Fibroblast of peridontal ligament (primary cell): ENCODE measurements around the gene SRGAP2.
"Not testable (repeated sequence)": the region's sequence is repeated elsewhere in the genome, so short reads cannot be mapped to it uniquely, and the experiment has no call there.

ENCODE experiments used
- DNase-seq: peaks from one replicate; pipeline ENCODE4 v3.0.0-alpha.2; 2010; ENCODE audit errors: extremely low read depth

Gene SRGAP2

DNA sequence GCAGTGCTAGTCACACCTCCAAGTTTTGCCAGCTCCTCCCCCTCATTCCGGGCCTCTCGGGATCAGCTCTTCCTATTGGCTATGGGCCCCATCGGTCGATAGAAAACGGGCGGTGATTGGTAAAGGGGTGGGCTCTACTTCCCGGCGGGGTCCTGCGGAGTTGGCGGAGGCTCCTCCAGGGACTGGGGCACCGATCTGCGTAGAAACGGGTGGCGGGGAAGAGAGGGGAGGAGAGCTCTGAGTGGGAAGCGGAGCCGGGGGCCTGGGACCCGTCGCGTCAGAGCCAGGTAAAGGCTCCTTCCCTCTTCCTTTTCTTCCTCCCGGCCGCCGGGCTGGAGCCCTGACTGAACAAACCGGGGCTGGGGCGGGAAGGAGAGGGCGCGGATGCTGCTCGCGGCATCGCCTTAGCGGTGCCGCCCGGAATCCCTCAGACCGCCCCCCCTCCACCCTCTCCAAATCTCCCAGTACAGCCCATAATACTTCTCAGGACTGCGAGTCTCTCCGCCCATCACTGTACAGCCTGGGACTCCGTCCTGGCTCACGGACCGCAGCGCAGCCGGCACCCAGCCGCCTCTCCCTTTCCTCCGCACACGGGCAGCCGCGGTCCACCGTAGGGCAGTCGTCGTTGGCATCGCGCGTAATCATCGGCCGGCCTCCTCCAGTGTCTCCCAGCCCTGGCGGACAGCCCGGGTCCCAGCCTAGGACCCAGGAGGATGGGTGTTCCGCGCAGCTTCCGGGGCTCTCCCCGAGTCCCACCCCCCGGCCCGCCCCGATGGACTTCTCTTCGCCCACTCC lies at the start of gene SRGAP2:
Gene SRGAP2, plus strand, starts transcription at position 178 of the 795 bp plus-strand sequence. CDS start 2,430 bp downstream, outside the sequence.
- DNase-seq = peak; percentile 60

DNA sequence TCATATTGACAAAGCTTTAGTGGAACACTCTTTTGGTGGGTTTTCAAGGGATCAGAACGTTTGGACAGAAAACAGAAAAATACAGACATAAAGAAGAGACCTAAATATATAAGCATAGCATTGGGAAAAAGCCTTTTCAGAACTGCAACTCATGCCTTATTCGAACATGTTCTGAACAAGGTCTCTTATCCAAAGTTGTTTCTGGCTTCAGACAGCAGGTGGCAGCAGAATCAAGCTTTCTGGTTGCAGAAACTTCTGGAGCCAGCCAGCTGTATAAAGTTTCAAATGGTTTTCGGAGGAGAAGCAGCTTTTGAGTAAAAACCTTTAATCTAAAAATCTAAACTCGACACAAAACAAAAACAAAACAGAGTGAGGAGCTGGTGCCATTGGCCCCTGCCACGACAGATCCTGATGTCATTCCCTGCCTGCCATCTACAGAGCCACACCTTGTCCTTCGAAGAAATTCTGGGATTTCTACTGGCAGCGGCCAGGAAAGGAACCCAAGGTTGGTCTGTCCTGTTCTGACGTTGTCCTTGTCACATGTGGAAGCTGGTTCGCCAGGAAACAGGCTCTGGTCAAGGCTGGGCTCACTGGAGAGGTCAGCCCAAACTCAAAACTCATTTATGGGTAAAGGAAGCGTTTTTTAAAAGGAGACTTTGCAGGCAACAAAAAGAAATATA lies 35.9 kb upstream of the SRGAP2 start:
- DNase-seq = not testable (repeated sequence)

GRCh38 chr1:206169794-206170193 lies 33.5 kb upstream of the SRGAP2 start:
- peak; percentile 70 for DNase-seq

DNA sequence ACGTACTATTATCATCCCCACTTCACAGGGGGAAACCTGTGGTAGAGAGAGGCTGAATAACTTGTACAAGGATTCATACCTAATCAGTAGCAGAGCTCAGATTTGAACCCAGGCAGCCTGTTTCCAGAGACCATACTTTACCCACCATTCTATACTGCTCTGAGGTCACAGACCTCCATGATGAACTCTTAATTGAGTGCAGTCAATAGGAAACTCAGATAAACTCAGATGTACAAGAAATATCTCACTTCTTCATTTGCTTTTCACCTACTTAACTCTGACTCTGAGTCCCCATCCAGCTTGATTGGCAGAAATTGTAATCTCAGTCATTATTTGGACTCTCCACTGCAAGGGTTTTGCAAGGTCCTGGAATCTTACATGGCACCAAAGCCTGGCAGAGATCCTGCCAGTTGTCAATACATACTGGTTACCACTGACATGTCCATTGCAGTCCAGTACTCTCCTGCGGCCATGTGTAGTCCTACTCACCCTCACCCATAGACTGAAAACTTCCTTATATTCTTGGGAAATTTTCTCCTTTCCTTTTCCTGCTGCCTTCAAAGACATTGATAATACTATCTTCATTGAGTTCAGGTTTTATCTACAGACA lies 30.1 kb upstream of the SRGAP2 start:
- not testable (repeated sequence) for DNase-seq

- peak; percentile 45 for DNase-seq
Measured at GRCh38 chr1:206174182-206174868, 29.0 kb upstream of the SRGAP2 start.

GRCh38 chr1:206175459-206176113 lies 27.8 kb upstream of the SRGAP2 start:
- peak; percentile 43 for DNase-seq

DNA sequence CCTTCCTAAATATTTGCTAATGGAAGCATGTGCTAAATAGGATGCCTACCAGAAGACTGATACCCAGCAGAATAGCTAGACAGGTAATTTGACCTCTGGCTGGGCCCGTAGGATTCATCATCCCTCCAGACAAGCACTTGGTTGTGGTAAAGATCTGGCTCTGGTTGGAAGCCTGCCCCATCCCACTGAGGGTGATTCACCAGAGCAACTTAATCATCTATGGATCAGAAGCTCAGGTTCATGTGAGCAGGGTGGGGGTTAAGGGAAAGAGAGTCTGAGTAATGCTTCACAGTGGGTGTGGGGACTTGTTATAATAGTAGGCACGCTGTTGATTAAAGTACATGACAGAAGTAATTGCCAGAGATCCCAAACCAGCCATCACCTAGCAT lies 27.2 kb upstream of the SRGAP2 start:
- not testable (repeated sequence) for DNase-seq

DNA sequence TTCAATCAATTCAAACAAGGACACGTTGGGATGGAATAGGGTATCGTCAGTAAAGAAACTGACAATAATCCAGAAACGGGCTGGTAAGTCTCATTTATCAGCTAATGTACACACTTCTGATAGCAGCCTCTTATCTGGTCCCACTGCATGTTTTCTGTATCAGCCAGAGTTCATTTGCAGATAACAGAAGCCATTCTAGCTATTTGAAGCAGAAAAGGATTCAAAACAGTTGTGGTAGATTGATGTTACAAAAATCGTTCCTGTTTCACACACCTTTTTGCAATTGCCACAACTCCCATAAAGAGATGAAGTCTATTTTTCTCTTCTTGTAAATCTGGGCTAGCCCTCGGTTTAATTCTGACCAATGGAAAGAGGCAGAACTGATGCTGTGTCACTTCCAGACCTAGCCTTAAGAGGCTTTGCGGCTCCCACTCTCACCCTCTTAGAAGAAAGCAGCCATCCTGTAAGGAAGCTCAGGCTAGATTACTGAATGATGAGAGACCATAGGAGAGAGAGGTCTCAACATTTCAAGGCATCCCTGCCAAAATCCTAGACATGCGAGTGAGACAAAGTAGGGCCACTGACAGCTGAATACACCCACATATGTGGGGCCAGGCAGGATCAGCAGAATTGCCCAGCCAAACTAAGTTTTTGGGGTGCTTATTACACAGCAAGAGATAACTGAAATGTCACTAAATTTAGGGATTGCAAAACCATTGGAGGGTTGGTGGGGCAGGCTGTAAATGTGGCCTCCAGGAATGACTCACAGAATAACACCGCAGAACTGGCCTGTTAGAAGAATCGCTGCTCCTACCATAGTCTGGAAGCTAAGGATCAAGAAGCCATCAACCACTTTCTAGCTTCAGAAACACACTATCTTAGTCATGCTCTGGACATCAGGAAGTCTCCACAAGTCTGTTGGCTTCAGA lies 25.0 kb upstream of the SRGAP2 start:
- peak; percentile 74 for DNase-seq

DNA sequence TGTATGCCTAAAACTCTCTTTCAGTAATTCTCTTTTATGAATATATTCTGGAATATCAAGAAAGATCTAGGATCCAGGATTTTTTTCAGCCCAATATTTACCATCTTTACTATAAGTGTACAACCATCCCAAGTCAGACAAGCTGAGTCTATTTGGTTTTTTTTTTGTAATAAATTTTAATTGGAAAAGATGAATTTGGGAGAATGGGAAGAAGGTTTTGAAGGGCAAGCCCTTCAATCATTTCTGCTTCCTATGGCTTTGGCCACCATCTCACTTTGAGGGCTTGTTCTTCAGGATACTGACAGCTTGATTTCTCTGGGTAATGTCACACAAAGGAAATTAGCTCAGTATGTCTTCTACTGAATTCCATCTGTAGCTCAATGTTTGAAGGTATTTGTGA lies 23.7 kb upstream of the SRGAP2 start:
- not testable (repeated sequence) for DNase-seq

DNA sequence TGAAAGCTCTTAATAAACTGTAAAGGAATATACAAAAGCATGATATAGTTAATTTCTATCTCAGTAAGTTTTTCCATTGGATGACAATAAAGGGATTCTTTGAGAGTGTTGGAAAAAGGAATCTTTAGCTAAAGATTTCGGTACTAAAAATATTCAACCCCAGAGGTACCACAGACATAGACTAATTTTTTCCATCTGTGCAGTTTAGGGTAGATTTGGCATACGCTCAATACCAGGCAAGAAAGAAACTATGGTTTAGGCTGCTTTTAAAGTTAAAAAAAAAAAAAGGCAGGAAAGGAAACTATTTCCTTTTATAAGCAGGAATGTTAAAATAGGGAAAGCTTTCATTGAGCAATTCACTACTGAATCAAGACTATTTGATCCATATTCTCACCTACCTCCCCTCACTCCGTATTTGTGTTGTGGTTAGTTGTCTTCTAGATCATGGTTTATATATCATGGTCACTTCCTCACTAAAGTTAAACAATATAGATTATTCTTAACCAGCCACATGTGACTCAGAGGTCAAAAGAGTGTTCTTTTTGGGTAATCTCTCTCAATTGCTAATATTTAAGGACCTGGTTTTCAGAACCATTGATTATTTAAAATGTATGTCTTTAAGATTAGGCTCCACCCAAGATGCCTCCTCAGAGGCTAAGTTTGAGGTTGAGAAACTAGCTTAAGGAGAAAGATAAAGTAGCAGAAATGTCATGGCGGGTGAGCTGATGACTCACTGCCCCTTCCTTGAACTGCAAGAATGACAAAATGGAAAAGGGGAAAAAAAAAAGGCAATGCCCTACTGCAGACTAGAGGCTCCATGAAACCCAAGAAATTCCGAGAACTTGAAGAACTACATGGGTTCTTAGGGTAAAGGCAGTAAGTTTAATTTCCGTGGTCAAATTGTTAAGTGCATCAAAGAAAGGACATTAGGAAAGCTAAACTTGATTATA lies 20.7 kb upstream of the SRGAP2 start:
- peak; percentile 68 for DNase-seq

GRCh38 chr1:206183788-206184187 lies 19.6 kb upstream of the SRGAP2 start:
- DNase-seq = peak; percentile 35

DNA sequence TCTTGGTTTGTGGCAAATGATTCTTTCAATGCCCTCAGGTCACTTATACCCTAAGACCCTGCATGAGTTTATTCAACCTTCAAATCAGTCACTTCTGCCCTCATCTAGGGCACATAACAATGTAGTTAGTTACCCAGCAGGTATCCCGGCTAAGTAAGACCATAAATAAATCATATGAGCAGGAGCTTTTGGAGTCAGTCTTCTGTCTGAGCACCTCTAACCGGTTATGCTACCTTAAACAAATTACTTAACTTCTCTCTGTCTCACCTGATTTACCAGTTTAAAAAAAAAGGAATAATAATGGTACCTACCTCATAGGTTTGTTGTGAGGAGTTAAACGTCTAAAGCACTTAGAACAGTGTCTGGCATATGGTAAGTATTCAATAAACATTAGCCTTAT lies 17.6 kb upstream of the SRGAP2 start:
- not testable (repeated sequence) for DNase-seq

GRCh38 chr1:206186826-206187225 lies 16.5 kb upstream of the SRGAP2 start:
- DNase-seq = not testable (repeated sequence)

GRCh38 chr1:206195182-206195581 lies 8.2 kb upstream of the SRGAP2 start:
- not testable (repeated sequence) for DNase-seq

DNA sequence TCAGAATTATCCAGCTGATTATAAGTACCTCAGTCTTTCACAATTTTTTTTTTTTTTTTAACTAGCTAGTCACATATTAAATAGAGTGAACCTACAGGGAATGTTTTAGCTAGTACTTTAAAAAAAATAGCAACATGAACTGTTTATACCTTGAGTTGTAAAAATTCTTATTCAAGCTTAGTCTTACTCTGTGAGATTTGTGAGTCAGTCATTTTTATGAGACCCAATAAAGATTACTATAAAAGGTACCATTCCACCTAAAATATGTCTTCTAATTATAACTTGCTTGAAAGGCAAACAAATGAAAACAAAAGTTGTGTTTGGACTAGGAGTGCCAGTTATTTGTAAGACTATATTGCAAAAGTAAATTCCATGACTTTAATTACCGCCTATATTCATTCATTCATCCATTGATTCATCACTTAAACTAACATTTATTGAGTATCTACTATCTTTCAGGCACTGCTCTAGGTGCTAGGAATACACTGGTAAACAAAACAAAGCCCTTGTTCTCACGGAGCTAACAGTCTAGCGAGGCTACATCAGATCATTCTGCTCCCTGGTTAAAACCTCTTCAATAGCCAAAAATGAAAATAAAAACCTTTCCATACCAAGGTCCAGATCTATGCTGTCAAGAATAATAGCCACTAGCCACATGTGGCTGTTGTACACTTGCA lies 6.5 kb upstream of the SRGAP2 start:
- not testable (repeated sequence) for DNase-seq

DNA sequence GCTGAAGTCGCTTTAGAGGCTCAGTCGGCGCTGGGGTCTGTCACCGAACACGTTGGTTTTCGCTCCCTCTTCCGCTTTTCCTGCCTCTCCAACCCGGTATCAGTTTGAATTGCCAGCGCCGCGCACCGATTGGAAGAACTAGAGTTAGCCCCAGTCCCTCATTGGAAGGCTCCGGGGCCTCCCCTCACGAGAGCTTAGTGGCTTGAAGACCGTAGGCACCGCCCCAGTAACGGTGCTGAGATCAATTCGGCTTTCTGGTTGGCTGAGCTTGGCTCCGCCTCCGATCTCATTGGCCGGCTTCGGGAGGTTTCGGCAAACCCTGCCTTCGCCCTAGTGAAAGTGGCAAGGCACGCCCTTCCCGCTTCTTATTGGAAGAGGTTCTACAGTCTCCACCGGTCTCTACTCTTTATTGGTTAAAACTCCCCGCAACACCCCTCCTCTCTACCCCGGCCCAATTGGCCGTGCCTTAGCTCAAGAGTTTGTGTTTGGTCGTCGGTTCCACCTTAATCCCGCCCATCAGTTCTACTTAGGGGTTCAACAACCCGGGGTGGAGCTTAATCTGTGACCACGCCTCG lies 465 bp upstream of the SRGAP2 start, which contains the start of gene FAM72A:
Gene FAM72A, minus strand, starts transcription at position 51 of the 575 bp plus-strand sequence. CDS start 814 bp downstream, outside the sequence.
- DNase-seq = peak; percentile 100

GRCh38 chr1:206204159-206204511 lies 794 bp downstream of the SRGAP2 start:
- not testable (repeated sequence) for DNase-seq

DNA sequence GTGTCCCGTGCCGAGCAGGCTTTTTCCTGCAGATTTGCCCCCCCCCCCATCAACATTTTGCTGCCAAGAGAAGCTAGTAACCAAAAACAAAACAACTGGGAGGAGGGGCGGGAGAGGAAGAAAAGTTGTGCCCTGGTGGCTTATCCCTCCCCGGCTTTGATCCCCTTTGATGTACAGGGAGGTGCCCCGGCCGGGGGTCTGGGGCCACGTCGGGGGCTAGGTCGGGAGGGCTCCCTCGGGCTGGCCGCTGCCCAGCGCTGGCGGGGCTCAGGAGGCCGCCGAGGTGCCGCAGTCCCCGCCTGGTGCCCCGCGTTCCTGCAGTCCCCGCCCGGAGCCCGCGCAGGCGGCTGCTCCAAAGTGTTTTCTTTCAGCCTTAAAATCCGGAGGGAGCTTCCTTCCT lies 1.5 kb downstream of the SRGAP2 start:
- peak; percentile 8 for DNase-seq
